ENCODE results near the gene CFAP74. TPM values are rescaled to one million over a fixed set of nuclear protein-coding genes. Genes with fewer than 3 reads are reported as not detected.

The CFAP74 gene
- total RNA-seq, 4 donors from 2014 or later, result not detected

- Histone ChIP-seq H3K27me3 (peaks cover 31% of the 10 kb centered on the region), H3K4me3 (no peak overlapping the region), H3K27ac (no peak overlapping the region), H3K4me1 (peaks cover 0 to 6% (median 5%) of the 10 kb centered on the region in 4 donors), H3K9me3 (no peaks in the 10 kb centered on the region), H3K36me3 (no peaks in the 10 kb centered on the region)
- in situ Hi-C loops (cut with MboI; ENCODE audit: low pct_ligation_motif_present in 1 of 4, low pct_unique_long_range_greater_than_20kb in 1 of 4, low sequenced_read_pairs in 3 of 4) (loop anchor here in 1 of 4 donors (10.0 kb wide), 1 partner anchor 89 kb away; no protein-coding TSS in a partner anchor), intact Hi-C loops (cut with DNase I; ENCODE audit: low total_unique reads) (loop anchor here (10.0 kb wide), 1 partner anchor 69 kb away; no protein-coding TSS in a partner anchor)
- WGBS, 2 donors (ENCODE audit: low coverage in 1 of 2), result 80% methylated on average over 7 of the region's 7 CpGs; no CpG with 5 or more reads in 1 of the 2 donors
- TF ChIP-seq CTCF (IDR thresholded peaks at IDR 0.05) (no peak), POLR2AphosphoS5 (IDR thresholded peaks at IDR 0.05) (no peak), EP300 (IDR thresholded peaks at IDR 0.05; ENCODE audit: low read depth) (no peak), POLR2A (IDR thresholded peaks at IDR 0.05) (no peak)
- no peak for DNase-seq
Measured at GRCh38 chr1:1956101-1956500, 47.5 kb downstream of the CFAP74 start.

- TF ChIP-seq POLR2AphosphoS5 (IDR thresholded peaks at IDR 0.05), result no peak
- H3K4me3 ChIP-seq, result no peak overlapping the region
- intact Hi-C loops (cut with DNase I; ENCODE audit: low total_unique reads) (loop anchor here (10.0 kb wide), 1 partner anchor 69 kb away; no protein-coding TSS in a partner anchor), in situ Hi-C loops (cut with MboI; ENCODE audit: low pct_ligation_motif_present in 1 of 4, low pct_unique_long_range_greater_than_20kb in 1 of 4, low sequenced_read_pairs in 3 of 4) (loop anchor here in 1 of 4 donors (10.0 kb wide), 1 partner anchor 89 kb away; no protein-coding TSS in a partner anchor)
- no peaks in the 10 kb centered on the region for H3K9me3 ChIP-seq
- no peak overlapping the region for H3K27ac ChIP-seq
- peaks cover 0 to 6% (median 5%) of the 10 kb centered on the region in 4 donors for H3K4me1 ChIP-seq
- H3K27me3 ChIP-seq, result peaks cover 28% of the 10 kb centered on the region
- H3K36me3 ChIP-seq, result no peaks in the 10 kb centered on the region
- 83% methylated on average over 14 of the region's 14 CpGs; no CpG with 5 or more reads in 1 of the 2 donors for WGBS, 2 donors (ENCODE audit: low coverage in 1 of 2)
- DNase-seq, result no peak
Measured at GRCh38 chr1:1955621-1956094, 47.9 kb downstream of the CFAP74 start.

- WGBS, 2 donors (ENCODE audit: low coverage in 1 of 2), result 89 to 95% methylated on average over 12 to 45 of the region's 46 CpGs
- Histone ChIP-seq H3K36me3 (no peaks in the 10 kb centered on the region), H3K27ac (no peak overlapping the region), H3K4me3 (no peak overlapping the region), H3K4me1 (peaks cover 0 to 3% (median 3%) of the 10 kb centered on the region in 4 donors), H3K9me3 (no peaks in the 10 kb centered on the region), H3K27me3 (peaks cover 24% of the 10 kb centered on the region)
- in situ Hi-C loops (cut with MboI; ENCODE audit: low pct_ligation_motif_present in 1 of 4, low pct_unique_long_range_greater_than_20kb in 1 of 4, low sequenced_read_pairs in 3 of 4) (loop anchor here in 1 of 4 donors (10.0 kb wide), 1 partner anchor 90 kb away; no protein-coding TSS in a partner anchor), intact Hi-C loops (cut with DNase I; ENCODE audit: low total_unique reads) (loop anchor here (10.0 kb wide), 1 partner anchor 70 kb away; no protein-coding TSS in a partner anchor)
- no peak for DNase-seq
- TF ChIP-seq CTCF (IDR thresholded peaks at IDR 0.05), result no peak
- TF ChIP-seq EP300 (IDR thresholded peaks at IDR 0.05; ENCODE audit: low read depth), result no peak
- no peak for TF ChIP-seq POLR2AphosphoS5 (IDR thresholded peaks at IDR 0.05)
Measured at GRCh38 chr1:1954831-1955441, 48.6 kb downstream of the CFAP74 start.

- intact Hi-C loops (cut with DNase I; ENCODE audit: low total_unique reads) (loop anchor here (10.0 kb wide), 1 partner anchor 71 kb away; no protein-coding TSS in a partner anchor), in situ Hi-C loops (cut with MboI; ENCODE audit: low pct_ligation_motif_present in 1 of 4, low pct_unique_long_range_greater_than_20kb in 1 of 4, low sequenced_read_pairs in 3 of 4) (loop anchor here in 1 of 4 donors (10.0 kb wide), 1 partner anchor 91 kb away; no protein-coding TSS in a partner anchor)
- H3K36me3 ChIP-seq, result no peaks in the 10 kb centered on the region
- no peaks in the 10 kb centered on the region for H3K4me1 ChIP-seq
- TF ChIP-seq CTCF (IDR thresholded peaks at IDR 0.05) (no peak), POLR2A (IDR thresholded peaks at IDR 0.05) (no peak), POLR2AphosphoS5 (IDR thresholded peaks at IDR 0.05) (no peak), EP300 (IDR thresholded peaks at IDR 0.05; ENCODE audit: low read depth) (no peak)
- H3K9me3 ChIP-seq, result no peaks in the 10 kb centered on the region
- WGBS, 2 donors (ENCODE audit: low coverage in 1 of 2), result 88 to 89% methylated on average over 6 to 9 of the region's 9 CpGs
- H3K4me3 ChIP-seq, result no peak overlapping the region
- no peak for DNase-seq
- peaks cover 19% of the 10 kb centered on the region for H3K27me3 ChIP-seq
- no peak overlapping the region for H3K27ac ChIP-seq
Measured at GRCh38 chr1:1954015-1954414, 49.6 kb downstream of the CFAP74 start.

Data from transverse colon (tissue), 4 donors.